ENCODE measurements around the gene KRT5.
"Not testable (repeated sequence)": the region's sequence is repeated elsewhere in the genome, so short reads cannot be mapped to it uniquely, and the experiment has no call there.

KRT5 gene

GRCh38 chr12:52518574-52519386 lies 1.4 kb downstream of the KRT5 start:
- DNase-seq, result no peak

GRCh38 chr12:52517888-52518287 lies 2.3 kb downstream of the KRT5 start:
- no peak for DNase-seq

DNA sequence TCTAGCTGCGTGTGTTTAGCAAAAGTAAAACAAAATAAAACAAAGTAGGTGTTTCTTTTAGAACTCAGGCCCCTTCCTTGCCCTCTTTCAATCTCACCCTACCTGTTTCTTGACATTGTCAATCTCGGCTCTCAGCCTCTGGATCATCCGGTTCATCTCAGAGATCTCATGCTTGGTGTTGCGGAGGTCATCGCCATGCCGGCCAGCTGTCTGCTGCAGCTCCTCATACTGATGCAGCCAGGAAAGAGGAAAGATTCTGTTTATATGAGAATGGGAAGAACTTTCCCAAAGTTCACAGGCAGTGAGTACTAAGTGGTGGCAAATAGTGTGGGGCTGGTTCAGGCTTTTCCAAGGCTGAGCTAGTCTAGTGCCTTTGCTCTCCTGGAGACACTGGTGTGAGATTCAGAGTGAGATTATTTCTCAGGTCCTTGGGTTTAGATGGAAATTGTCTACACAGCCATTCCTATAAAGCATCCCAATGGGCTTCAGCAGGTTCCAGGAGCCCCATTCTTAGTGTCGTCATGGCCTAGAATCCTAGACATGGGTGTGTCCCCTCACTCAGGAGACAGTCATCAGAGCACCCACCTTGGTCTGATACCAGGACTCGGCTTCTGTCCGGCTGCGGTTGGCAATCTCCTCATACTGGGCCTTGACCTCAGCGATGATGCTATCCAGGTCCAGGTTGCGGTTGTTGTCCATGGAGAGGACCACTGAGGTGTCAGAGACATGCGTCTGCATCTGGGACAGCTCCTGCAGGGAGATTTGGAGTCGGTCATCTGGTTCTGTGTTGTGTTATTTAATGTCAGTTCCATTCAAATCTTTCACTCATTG lies 3.0 kb downstream of the KRT5 start:
- no peak for DNase-seq

DNA sequence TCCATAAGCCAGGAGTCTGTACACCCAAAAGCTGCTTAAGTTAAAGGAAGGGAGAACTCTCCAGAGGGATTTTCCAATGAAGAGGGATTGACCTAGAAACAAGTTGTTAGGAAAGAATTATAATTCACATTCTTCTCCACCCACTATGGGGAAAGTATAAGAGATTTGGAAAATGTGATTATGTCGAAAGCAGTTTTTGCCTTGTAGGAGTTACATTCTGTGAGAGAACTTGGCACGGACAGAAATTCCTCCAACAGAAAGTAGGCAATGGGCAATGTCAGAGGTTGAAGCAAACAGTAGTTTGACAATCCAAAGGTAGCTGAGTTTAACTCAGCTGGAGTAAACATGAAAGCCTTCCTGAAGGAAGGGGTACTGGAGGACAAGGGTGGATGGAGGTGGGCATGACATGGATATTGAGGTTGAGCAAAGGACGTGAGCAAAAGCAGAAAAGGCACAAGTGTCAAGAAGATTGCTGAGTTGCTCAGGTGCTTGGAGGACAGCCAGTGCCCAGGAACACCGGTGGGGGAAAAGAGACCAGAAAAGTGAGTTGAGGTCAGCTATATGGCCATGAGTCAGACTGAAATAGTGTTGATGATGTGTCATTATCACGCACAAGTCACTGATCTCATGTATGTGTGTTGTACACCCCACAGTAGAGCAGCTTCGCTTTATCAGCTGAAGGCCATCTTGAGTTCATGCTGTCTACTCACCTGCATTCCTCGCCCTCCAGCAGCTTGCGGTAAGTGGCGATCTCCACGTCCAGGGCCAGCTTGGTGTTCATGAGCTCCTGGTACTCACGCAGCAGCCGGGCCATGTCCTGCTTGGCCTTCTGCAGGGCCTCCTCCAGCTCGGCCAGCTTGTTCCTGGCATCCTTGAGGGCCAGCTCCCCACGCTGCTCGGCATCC lies 4.0 kb downstream of the KRT5 start:
- DNase-seq, result no peak

DNA sequence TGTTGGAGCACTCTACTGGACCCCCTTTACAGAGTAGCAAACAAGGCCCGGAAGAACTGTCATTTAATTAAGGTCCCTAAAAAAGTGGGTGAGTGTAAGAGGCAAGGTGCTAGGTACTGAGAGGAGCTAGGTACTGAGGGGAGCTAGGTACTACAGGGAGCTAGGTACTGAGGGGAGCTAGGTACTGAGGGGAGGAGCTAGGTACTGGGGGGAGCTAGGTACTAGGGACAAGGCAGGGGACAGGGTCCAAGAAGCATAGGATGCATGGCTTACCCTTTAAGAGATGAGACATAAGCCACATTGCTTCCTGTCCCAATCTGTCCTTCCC lies 4.9 kb downstream of the KRT5 start:
- no peak for DNase-seq

- DNase-seq, result no peak
Measured at GRCh38 chr12:52514471-52515318, 5.5 kb downstream of the KRT5 start.

GRCh38 chr12:52513736-52514135 lies 6.5 kb downstream of the KRT5 start:
- no peak for DNase-seq

- no peak for DNase-seq
Measured at GRCh38 chr12:52508211-52508610, 12.0 kb downstream of the KRT5 start.

GRCh38 chr12:52506858-52507715 lies 13.1 kb downstream of the KRT5 start:
- DNase-seq, result no peak

- no peak for DNase-seq
Measured at GRCh38 chr12:52502877-52503276, 17.3 kb downstream of the KRT5 start.

GRCh38 chr12:52501490-52501889 lies 18.7 kb downstream of the KRT5 start:
- no peak for DNase-seq

- not testable (repeated sequence) for DNase-seq
Measured at GRCh38 chr12:52500574-52500973, 19.6 kb downstream of the KRT5 start.

DNA sequence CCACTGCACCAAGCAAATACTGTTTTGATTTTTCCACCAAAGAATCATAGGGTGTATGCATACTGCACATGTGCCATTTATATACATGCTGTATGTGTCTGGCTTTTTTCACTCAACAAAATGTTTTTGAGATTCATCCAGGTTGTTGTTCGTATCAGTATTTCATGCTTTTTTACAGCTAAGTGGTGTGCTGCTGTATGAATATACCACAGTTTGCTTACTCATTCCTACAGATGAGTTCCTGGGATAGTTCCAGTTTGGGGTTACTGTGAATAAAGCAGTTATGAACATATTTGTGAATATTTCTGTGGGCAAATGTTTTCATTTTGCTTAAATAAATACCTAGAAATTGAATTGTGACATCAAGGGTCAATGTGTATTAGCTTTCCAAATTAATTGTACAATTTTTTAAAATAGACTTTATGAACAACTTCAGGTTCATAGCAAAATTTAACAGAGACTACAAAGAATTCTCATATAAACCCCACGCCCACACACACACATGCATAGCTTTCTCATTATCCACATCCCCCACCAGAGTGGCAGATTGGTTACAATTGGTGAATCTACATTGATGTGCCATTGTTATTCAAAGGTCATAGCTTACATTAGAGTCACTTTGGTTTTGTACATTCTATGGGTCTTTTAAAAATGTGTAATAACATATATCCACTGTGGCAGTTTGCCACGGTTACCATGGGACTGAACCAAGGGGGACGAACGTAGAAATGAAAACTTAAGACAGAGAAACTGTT lies 20.2 kb downstream of the KRT5 start:
- no peak for DNase-seq

DNA sequence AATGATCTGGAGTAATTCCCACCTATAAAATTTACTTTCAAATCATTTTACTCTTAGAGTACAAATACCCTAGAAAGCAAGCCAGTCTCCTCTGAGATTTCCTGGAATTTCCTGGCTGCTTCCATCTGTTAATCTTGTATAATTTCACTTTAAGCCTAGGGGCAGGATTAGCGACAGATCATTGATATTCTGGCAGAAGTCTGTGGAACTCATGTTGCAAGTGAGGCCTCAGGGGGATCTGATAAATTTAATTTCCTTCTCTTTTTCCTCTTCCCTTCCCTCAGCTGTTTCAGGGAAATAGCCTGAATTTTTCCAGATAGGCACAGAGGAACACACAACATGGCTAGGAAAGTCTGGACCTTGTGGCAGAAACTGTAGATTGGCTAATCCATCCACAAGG lies 21.2 kb downstream of the KRT5 start:
- DNase-seq, result no peak

DNA sequence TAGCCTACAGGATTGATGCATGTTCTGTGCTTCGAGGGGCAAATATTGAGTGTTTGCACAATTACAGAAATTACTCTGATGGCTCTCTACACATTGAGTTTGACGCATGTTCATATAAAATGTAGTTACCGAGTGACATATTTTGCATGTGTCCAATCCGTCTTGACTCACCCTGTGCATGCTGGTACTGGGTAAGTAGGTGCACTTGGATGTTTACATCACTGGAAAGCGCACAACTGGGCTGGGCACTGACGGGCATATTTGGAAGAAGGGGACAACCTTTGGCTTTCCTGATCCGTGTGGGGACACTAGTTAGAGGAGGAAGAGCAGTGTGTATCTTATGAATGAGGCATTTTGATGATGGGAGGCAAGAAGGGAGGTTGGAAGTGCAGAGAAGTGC lies 22.2 kb downstream of the KRT5 start:
- DNase-seq, result no peak

GRCh38 chr12:52496590-52497071 lies 23.6 kb downstream of the KRT5 start:
- DNase-seq, result no peak

DNA sequence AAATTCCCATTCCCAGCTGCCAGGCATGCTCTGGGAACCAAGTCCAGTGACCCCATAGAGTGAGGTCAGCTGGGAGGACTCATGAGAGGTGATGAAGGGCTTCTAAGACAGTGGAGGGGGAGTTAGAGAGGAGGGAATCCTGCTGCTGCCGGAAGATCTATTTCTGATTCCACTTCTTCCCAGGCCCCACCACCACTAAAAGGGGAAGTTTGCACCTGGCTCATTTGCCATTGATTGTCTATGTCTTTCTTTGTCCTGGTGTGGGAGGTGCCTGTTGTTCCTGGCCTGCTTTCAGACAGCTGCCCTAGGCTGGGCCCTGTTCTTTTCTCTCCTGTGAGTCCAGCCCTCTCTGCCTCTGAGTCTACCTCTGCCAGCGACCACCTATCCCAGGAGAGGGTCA lies 24.1 kb downstream of the KRT5 start:
- peak; percentile 32 for DNase-seq

DNA sequence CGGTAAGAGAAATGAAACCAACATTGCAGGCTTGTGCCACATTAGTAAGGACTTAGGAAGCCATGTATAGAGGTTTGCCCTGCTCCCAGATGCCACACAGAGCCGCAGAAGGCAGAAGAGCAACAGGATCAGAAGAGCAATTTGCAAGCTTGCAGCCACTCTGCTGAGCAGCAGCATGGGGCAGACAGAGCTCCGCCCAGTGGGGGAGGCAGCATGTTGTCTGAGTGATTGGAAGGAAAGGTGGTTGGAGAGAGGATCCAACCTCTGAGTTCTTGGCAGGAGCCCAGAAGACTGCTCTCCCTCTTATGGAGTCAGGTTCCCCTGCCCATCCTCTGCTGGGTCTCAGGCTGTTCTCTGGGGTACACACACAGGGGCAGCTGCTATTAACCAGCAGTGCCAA lies 24.8 kb downstream of the KRT5 start:
- DNase-seq, result peak; percentile 64

DNA sequence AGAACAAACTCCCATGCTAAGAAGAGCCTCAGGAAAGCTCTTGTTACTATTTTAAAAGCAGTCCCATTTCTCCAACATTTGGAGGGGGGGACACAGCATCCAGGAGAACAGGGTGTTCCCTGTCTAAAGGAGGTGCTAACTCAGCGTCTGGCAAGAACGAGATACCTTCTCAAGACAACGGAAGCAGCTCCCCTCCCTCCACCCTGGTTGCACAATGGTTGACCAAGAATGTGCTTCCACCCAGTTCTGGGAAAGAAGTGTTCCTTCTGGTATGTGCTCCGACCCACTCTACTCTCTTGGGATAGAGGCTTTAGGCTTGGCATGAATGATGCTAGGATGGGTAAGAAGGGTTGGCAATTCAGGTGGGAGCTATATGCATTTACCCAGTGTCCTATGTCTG lies 25.7 kb downstream of the KRT5 start:
- DNase-seq, result no peak

DNA sequence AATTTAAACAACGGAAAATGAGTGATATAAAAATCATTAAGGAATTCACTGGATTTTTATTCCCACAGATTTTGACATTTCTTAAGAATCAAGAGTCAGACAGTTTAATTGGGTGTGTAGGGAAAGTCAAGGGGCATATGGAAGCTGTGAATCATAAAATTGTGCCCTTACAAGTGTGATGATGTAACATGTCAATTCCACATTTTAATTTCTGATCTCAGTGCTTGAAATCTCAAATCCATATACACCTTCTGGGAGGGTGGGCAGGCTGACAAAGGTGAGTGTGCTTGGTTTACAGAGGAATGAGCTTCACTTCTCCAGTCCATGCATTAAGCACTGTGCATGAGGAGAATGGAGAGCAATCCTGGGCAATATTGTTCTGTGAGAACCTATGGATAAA lies 26.1 kb downstream of the KRT5 start:
- DNase-seq, result no peak

All from NCI-H510A (cell line).